PC-3 (cell line): Measurements from ENCODE around the gene PEPD. TPM values are rescaled to one million over a fixed set of nuclear protein-coding genes. Genes with fewer than 3 reads are reported as not detected.

Source experiments
- ATAC-seq: fragments of 200-7000 bp; cut with Tn5 transposase; 2 replicates; pipeline ENCODE4 v1.9.1; 2020; ENCODE audit warnings: mild to moderate bottlenecking, moderate library complexity
- BruUV-seq: library from RNA; stranded (reverse); fragments of 400-500 nt; replicated peaks from 2 replicates; lab custom pipeline; 2021; lab: Mats Ljungman, UMichigan
- CTCF ChIA-PET: fragments of 300-600 bp; sonication (Branson Sonifier 250); formaldehyde crosslinking; loops from one replicate; lab custom pipeline; 2022; ENCODE audit warnings: antibody characterized with exemption; lab: Charles Lee
- POLR2A ChIA-PET: fragments of 300-600 bp; sonication (Branson Sonifier 250); formaldehyde crosslinking; loops from one replicate; lab custom pipeline; 2022; ENCODE audit warnings: antibody characterized with exemption; ENCODE audit not compliant: unreplicated experiment; lab: Charles Lee
- DNase-seq: peaks from one replicate; pipeline ENCODE4 v3.0.0-alpha.2; 2015
- H2AFZ ChIP-seq: fragments of 300-600 bp; sonication (generic); 2 replicates; pipeline ENCODE4 v1.6.0; 2016; ENCODE audit warnings: antibody characterized with exemption, low read length
- H3F3A ChIP-seq: fragments of 300-600 bp; sonication (generic); one replicate; pipeline ENCODE4 v1.6.0; 2017; ENCODE audit warnings: antibody characterized with exemption, low read length, control low read depth, mild to moderate bottlenecking; ENCODE audit not compliant: unreplicated experiment
- H3K27ac ChIP-seq: fragments of 300-600 bp; sonication (generic); 2 replicates; pipeline ENCODE4 v1.5.1; 2016; ENCODE audit warnings: mild to moderate bottlenecking, low read length
- H3K27me3 ChIP-seq: fragments of 300-600 bp; sonication (generic); 2 replicates; pipeline ENCODE4 v1.6.1; 2016; ENCODE audit warnings: low read length, mixed read lengths
- H3K36me3 ChIP-seq: fragments of 300-600 bp; sonication (generic); 2 replicates; pipeline ENCODE4 v1.6.1; 2016; ENCODE audit warnings: low read depth, mixed run types, low read length, mixed read lengths
- H3K4me1 ChIP-seq: fragments of 300-600 bp; sonication (generic); 2 replicates; pipeline ENCODE4 v1.5.1; 2016; ENCODE audit warnings: low read length; ENCODE audit not compliant: insufficient read depth
- H3K4me2 ChIP-seq: fragments of 300-600 bp; sonication (generic); 2 replicates; pipeline ENCODE4 v1.6.0; 2016; ENCODE audit warnings: low read length
- H3K4me3 ChIP-seq: fragments of 300-600 bp; sonication (generic); 2 replicates; pipeline ENCODE4 v1.5.1; 2016; ENCODE audit warnings: mild to moderate bottlenecking, low read length, mixed read lengths
- H3K79me2 ChIP-seq: fragments of 300-600 bp; sonication (generic); 2 replicates; pipeline ENCODE4 v1.6.1; 2017; ENCODE audit warnings: low read length, mixed read lengths
- H3K9ac ChIP-seq: fragments of 300-600 bp; sonication (generic); 2 replicates; pipeline ENCODE4 v1.6.0; 2016; ENCODE audit warnings: mild to moderate bottlenecking, low read length
- H3K9me2 ChIP-seq: fragments of 300-600 bp; sonication (generic); replicated peaks from 2 replicates; pipeline ENCODE4 v1.6.1; 2016; ENCODE audit warnings: mixed run types, low read length, mixed read lengths
- H3K9me3 ChIP-seq: fragments of 300-600 bp; sonication (generic); 2 replicates; pipeline ENCODE4 v1.6.1; 2016; ENCODE audit warnings: low read length, mixed read lengths
- H4K20me1 ChIP-seq: fragments of 300-600 bp; sonication (generic); 2 replicates; pipeline ENCODE4 v1.6.1; 2016; ENCODE audit warnings: low read length, mixed read lengths
- CTCF ChIP-seq: fragments of 300-600 bp; sonication (generic); conservative IDR thresholded peaks from 2 replicates; pipeline ENCODE4 v1.5.1; 2017; ENCODE audit warnings: antibody characterized with exemption, low read depth, mild to moderate bottlenecking, low read length
- EZH2 ChIP-seq: fragments of 300-600 bp; sonication (generic); IDR thresholded peaks from one replicate; pipeline ENCODE4 v1.6.1; 2017; ENCODE audit warnings: antibody characterized with exemption, mild to moderate bottlenecking, low read length; ENCODE audit not compliant: unreplicated experiment
- EZH2phosphoT487 ChIP-seq: fragments of 300-600 bp; sonication (generic); IDR thresholded peaks from 2 replicates; pipeline ENCODE4 v1.6.1; 2018; ENCODE audit warnings: mild to moderate bottlenecking, antibody characterized with exemption, low read length, borderline replicate concordance
- intact Hi-C: fragments of 100-400 bp; cut with micrococcal nuclease; formaldehyde crosslinking; loops from 2 replicates; pipeline ENCODE4 v1.9.0; 2023
- total RNA-seq: library from RNA; depleted of rRNA; stranded (reverse); fragments of >200 nt; gene quantifications from 2 replicates; pipeline ENCODE4 v1.2.3, GENCODE V29; 2014

PEPD gene
- total RNA-seq, 1 experiment from 2014 or later, result 53.4 TPM

GRCh38 chr19:33429891-33430673 lies 91.5 kb downstream of the PEPD start:
- no peak for ATAC-seq
- no TSS peak for BruUV-seq
- no peaks in the 10 kb centered on the region for H4K20me1 ChIP-seq

GRCh38 chr19:33428627-33429125 lies 92.9 kb downstream of the PEPD start:
- Histone ChIP-seq H3K9ac (no peak overlapping the region), H3K4me1 (no peaks in the 10 kb centered on the region), H4K20me1 (no peaks in the 10 kb centered on the region), H3K36me3 (no peaks in the 10 kb centered on the region), H3K9me2 (no peaks in the 10 kb centered on the region), H3K79me2 (no peaks in the 10 kb centered on the region), H3K4me3 (no peak overlapping the region), H3K27me3 (no peaks in the 10 kb centered on the region), H3K27ac (no peak overlapping the region), H3K9me3 (no peaks in the 10 kb centered on the region), H3K4me2 (no peak overlapping the region), H2AFZ (no peak overlapping the region), H3F3A (no peaks in the 10 kb centered on the region)
- ChIA-PET POLR2A (no interaction called here), CTCF (no interaction called here)
- intact Hi-C loops, result no loop called here
- ATAC-seq (no peak), DNase-seq (no peak)
- BruUV-seq, result no TSS peak
- no peak for TF ChIP-seq EZH2phosphoT487
- no peak for TF ChIP-seq CTCF
- no peak for TF ChIP-seq EZH2

More at GRCh38 chr19:33429891-33430673, 91.5 kb downstream of the PEPD start:
- no peak overlapping the region for H3K9ac ChIP-seq
- intact Hi-C loops, result loop anchor here (1.0 to 2.0 kb wide), 3 partner anchors 43 to 341 kb away; partner anchors contain the start of gene PEPD
- H3K4me3 ChIP-seq, result no peak overlapping the region
- H3K27ac ChIP-seq, result no peak overlapping the region
- TF ChIP-seq EZH2 (no peak), CTCF (no peak)
- ChIA-PET CTCF (interaction anchor here (0.5 to 1.0 kb wide), 2 partner anchors 65 to 341 kb away, joined by 3 to 5 read pairs; no protein-coding TSS in a partner anchor), POLR2A (no interaction called here)
- DNase-seq, result no peak
- H3K9me2 ChIP-seq, result no peaks in the 10 kb centered on the region
- H3K79me2 ChIP-seq, result no peaks in the 10 kb centered on the region
- H3F3A ChIP-seq, result no peaks in the 10 kb centered on the region
- H3K27me3 ChIP-seq, result no peaks in the 10 kb centered on the region
- H3K4me1 ChIP-seq, result no peaks in the 10 kb centered on the region
- H3K9me3 ChIP-seq, result no peaks in the 10 kb centered on the region
- no peak overlapping the region for H2AFZ ChIP-seq
- no peak overlapping the region for H3K4me2 ChIP-seq
- H3K36me3 ChIP-seq, result no peaks in the 10 kb centered on the region
